Ramos (cell line): ENCODE data around the gene TRAPPC3.
"Not testable (repeated sequence)": the region's sequence is repeated elsewhere in the genome, so short reads cannot be mapped to it uniquely, and the experiment has no call there.

Source experiments
- in situ Hi-C: fragments of 300-500 bp; cut with MboI; formaldehyde crosslinking; loops from one replicate; pipeline ENCODE4 v1.14.3; 2022; ENCODE audit warnings: low sequenced_read_pairs; ENCODE audit not compliant: unreplicated experiment

Gene TRAPPC3

GRCh38 chr1:36166938-36167905 is 17.9 kb upstream of the TRAPPC3 start:
- in situ Hi-C loops: no loop called here

- in situ Hi-C loops: no loop called here
These were observed 16.9 kb upstream of the TRAPPC3 start for GRCh38 chr1:36166136-36166535.

- in situ Hi-C loops: no loop called here
These were observed 15.9 kb upstream of the TRAPPC3 start for GRCh38 chr1:36165145-36165544.

DNA sequence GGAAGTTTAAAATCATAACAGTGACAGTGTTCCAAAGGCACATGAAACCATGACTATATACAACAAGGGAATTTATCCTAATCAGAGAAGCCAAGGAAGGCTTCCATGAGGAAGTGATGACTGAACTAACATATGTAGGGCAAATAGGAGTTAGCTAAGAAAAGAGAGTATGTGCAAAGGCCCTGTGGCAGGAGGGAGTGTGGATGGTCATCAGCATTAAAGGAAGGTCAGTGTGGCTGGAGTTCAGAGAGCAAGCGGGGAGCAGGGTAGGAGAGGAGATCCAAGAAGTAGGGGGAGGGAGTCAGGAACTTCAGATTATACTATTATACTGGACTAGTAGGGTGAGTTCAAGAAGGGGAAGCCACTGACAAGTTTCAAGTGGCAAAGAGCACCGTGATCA is 15.1 kb upstream of the TRAPPC3 start:
- in situ Hi-C loops: no loop called here

DNA sequence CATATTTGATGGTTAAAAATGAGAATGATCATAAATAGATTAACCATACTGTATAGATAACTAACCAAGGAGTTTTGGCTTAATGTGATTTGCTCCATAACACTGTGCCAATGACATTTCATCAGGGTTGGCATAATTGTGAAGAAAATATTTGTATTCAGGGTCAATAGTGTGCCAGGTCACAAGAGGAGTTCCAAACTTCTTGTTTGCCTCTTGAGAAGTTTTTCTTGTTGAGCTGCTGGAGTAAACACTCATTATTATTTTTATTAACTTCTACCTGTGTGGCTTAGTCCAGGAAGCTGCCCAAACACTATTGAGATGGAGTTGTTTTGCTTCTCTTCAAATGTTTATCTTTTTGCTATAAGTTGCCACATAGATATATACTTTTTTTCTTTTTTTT is 14.1 kb upstream of the TRAPPC3 start:
- in situ Hi-C loops: no loop called here

DNA sequence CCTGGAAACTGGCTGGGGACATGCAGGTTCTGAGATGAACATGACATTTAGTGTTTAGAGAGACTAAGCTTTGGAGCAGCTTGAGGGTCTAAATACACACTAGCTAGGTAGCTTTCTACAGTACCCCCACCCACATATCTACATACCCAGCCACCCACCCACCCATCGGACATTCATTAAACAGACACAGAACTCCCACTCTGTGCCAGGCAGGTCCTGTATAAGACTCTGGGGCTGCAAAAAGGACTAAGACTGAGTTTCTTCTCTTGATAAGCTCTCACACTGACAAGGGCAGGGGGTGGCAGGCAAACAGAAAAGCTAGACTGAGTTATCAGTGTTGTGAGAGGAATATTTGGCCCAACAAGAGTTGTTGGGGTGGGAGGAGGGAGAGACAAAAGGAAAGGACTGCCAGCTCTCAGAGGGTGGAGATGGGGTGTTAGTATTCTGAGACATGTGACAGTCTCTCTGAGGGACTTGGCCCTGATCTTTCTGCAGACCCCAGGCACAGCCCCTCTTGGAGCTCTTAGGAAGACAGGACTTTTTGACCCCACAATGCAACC is 13.5 kb upstream of the TRAPPC3 start:
- in situ Hi-C loops: no loop called here

- in situ Hi-C loops: no loop called here
These were observed 12.6 kb upstream of the TRAPPC3 start for GRCh38 chr1:36161641-36162531.

DNA sequence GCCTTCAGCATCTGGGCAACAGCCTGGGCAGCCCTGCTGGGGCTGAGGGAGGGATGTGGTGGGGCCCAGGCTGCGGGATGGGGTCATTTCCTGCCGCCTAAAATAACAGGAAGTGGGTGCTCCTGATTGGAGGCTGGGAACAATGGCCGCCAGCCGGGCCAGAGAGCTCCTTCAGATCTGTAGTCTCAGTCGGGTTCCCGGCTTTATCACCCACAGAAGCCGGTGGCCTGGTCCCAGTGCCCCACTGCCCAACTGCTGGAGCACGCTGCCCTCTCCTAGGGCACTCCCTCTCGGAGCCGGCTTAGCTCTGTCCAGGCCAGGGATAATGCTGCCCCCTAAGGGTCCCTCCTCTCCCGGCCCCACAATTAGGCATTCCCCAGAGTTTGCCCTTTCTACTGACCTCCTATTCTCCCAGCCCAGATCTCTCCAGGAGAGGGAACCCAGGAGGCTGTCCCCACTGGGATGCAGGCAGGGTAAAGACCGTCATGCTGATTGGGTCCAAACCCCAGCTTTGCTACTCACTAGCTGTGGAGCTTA is 11.7 kb upstream of the TRAPPC3 start:
- in situ Hi-C loops: no loop called here

- in situ Hi-C loops: no loop called here
These were observed 11.2 kb upstream of the TRAPPC3 start for GRCh38 chr1:36160388-36160948.

- in situ Hi-C loops: no loop called here
These were observed 10.5 kb upstream of the TRAPPC3 start for GRCh38 chr1:36159614-36160387.

DNA sequence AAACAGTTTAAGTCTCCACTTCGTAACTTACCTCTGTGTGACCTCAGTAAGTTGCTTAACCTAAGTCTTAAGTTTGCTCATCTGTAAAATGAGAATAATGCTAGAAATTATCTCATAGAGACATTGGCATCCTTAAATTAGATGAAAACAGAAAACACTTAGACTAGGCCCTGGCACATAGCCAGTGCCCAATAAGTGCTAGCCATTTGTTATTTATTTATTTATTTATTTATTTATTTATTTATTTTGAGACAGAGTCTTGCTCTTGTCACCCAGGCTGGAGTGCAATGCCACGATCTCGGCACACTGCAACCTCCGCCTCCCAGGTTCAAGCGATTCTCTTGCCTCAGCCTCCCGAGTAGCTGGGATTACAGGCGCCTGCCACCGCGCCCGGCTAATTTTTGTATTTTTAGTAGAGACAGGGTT is 9.6 kb upstream of the TRAPPC3 start:
- in situ Hi-C loops: not testable (repeated sequence)

GRCh38 chr1:36157973-36158826 is 8.9 kb upstream of the TRAPPC3 start:
- in situ Hi-C loops: no loop called here

DNA sequence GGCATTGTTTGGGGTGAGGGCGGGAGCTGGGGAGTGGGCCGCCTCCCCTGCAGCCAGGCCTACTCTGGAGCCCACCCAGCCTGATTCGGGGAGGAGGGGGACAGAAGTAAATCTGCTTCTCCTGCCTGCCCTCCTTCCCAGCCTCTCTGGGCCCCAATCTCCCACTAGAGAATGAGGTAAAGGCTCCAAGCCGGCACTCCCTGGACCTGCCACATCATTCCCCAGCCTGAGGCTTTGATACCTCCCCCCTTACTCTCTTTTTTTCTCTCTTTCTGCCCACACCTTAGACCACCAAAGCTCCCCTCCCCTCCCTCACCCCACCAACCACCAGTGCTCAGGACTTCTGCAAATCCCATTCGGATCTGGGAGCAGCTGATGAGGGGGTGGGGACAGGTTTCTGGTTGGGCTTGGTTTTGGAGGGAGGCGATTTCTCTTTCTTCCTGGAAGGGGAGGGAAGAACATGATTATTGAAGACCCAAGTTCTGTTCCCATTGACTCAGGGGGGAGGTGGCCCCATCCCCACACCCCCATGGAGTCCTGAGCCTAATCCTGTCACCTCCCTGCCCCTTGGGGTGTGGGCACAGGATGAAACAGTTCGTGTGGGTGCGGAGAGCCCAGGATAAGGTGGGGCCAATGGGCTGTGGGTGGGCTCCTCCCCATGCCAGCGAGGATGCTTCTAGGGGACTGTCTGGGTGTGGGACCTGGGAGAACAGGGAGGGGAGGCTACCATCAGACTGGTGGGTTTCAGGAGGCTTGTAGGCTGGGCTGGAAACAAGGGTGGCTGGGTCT is 8.0 kb upstream of the TRAPPC3 start:
- in situ Hi-C loops: no loop called here

DNA sequence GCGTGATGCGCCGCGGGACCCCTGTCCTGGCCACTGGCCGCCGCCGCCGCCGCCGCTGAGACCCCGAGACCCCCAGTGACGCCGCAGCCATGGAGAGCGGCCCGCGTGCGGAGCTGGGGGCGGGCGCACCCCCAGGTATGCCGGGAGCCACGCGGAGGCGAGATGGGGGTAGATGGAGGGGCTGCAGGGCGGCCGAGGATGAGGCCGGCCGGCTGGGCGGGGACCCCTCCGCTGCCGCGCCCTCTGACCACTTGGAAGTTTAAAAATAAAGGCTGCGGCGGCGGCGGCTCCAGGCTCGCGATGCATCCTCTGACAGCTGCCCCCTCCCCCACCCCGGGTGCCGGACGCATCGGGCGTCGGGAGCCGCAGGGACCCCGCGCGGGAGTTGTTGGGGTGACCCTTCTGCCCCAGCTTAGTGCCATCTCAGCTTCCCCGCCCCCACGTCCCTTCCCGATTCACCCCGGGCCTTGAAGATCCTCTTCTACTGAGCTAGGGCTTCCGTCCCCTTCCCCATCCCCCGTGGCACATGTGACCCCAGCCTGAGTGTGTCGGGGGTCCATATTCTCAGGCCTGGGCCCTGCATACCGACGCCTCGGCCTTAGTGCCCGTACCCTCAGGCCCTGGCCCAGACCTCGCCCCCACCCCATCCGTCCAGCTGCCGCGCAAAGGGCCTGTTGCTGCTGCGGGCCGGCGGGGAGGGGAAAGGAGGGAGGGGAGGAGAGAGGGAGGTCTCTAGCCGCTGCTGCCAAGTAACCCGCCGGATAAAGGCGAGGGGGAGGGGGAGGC is 7.2 kb upstream of the TRAPPC3 start:
- in situ Hi-C loops: no loop called here

DNA sequence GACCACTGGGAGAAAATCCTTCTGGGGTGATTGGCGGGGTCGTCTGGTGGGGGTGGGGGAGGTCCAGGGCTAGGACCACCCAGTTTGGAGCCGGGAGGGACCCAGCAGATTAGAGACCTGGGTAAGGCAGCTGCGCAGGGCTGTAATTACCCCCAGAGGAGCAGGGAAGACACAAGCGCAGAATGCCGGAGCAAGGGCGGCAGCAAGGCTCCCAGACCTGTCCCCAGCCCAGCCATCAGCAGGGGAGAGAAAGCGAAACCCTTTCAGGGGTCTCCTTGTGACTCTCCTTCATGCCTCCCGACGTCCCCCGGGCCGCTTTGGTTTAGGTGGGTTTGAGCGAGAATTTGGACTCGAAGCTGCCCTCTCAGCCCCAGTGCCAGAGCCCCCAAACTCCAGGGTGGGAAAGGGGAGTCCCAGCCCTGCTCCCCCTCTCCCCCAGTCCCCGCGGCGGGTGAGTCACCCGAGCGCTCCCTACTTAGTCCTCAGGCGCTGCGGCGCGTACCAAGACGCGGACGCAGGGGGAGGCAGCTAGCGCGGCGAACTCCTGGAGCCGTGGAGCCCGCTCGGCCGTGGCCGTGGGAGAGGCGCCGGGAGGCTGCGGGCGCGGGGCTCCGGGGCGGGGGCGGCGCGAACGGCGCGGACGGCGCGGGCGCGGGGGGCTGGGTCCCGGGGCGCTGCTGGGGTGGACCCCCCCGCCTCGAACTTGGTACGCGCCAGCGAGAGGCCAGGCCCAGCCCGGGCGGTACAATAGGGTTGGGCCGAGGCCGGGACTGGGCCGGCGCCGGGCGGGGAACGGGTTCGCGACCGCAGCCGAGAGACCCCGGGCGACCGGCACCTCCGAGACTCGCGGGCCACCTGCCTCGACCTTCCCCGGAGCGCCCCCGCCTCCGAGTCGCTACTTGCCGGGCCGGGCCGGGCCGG is 6.4 kb upstream of the TRAPPC3 start, which contains the start of gene MAP7D1:
Gene MAP7D1 (plus strand): TSS at position 753 of the 921 bp plus-strand sequence. CDS start 258 bp downstream, outside the sequence.
- in situ Hi-C loops: no loop called here
